SK-N-SH (cell line): ENCODE measurements around the gene PCBP3. TPM values are rescaled to one million over a fixed set of nuclear protein-coding genes. Genes with fewer than 3 reads are reported as not detected.

Source experiments
- CTCF ChIA-PET: fragments of 300-600, 350-600 bp; formaldehyde crosslinking; extraction: SDS; loops from one replicate; lab custom pipeline; 2021; lab: Yijun Ruan, JAX
- POLR2A ChIA-PET: fragments of 350-600 bp; sonication (Branson Sonifier 250); formaldehyde crosslinking; extraction: SDS; loops from one replicate; lab custom pipeline; 2020; ENCODE audit warnings: antibody characterized with exemption, inconsistent platforms; lab: Yijun Ruan, JAX
- DNase-seq: peaks from one replicate; pipeline ENCODE4 v3.0.0; 2012
- H2AFZ ChIP-seq: fragments of 200-600 bp; sonication (generic); 2 replicates; pipeline ENCODE4 v1.8.1; 2016; ENCODE audit warnings: antibody characterized with exemption, mild to moderate bottlenecking, low read depth
- H3F3A ChIP-seq: fragments of 200-600 bp; sonication (generic); replicated peaks from 2 replicates; pipeline ENCODE3; 2016; ENCODE audit warnings: antibody characterized with exemption, mild to moderate bottlenecking; ENCODE audit not compliant: insufficient read depth
- H3K27ac ChIP-seq, 2 experiments: fragments of 200-500 bp in 1 of 2; fragments of 200-600 bp in 1 of 2; sonication (Bioruptor generic) in 1 of 2; sonication (generic), shearing (Covaris generic) in 1 of 2; 2 replicates each; pipeline versions ENCODE4 v1.5.1 to v1.6.1; 2014 to 2016; ENCODE audit warnings: low read depth in 2 of 2, inconsistent platforms in 1 of 2, low read length in 1 of 2, mild to moderate bottlenecking in 1 of 2, mixed read lengths in 1 of 2
- H3K27me3 ChIP-seq: fragments of 200-600 bp; sonication (generic), shearing (Covaris generic); 2 replicates; pipeline ENCODE4 v1.6.1; 2016; ENCODE audit warnings: mixed run types; ENCODE audit not compliant: insufficient read depth
- H3K36me3 ChIP-seq, 2 experiments: fragments of 200-500 bp in 1 of 2; fragments of 200-600 bp in 1 of 2; sonication (Bioruptor generic) in 1 of 2; sonication (generic) in 1 of 2; replicated peaks in 1 of 2; 2 replicates each; pipeline versions ENCODE3 to v1.5.1; 2014 to 2016; ENCODE audit warnings: low read length in 1 of 2, mild to moderate bottlenecking in 1 of 2; ENCODE audit not compliant: insufficient read depth in 2 of 2, control insufficient read depth in 1 of 2
- H3K4me1 ChIP-seq, 2 experiments: fragments of 200-500 bp in 1 of 2; fragments of 200-600 bp in 1 of 2; sonication (Bioruptor generic) in 1 of 2; sonication (generic), shearing (Covaris generic) in 1 of 2; 2 replicates each; pipeline versions ENCODE4 v1.5.1 to v1.6.1; 2014 to 2016; ENCODE audit warnings: low read depth in 1 of 2, low read length in 1 of 2, mixed run types in 1 of 2; ENCODE audit not compliant: insufficient read depth in 2 of 2, control insufficient read depth in 1 of 2
- H3K4me2 ChIP-seq: fragments of 200-600 bp; sonication (generic), shearing (Covaris generic); 2 replicates; pipeline ENCODE4 v1.6.1; 2017; ENCODE audit warnings: mixed run types
- H3K4me3 ChIP-seq, 2 experiments: fragments of 200-500 bp in 1 of 2; fragments of 200-600 bp in 1 of 2; sonication (Bioruptor generic) in 1 of 2; sonication (generic), shearing (Covaris generic) in 1 of 2; 2 replicates each; pipeline versions ENCODE4 v1.5.1 to v1.8.1; 2014 to 2016; ENCODE audit warnings: low read depth in 2 of 2, inconsistent platforms in 1 of 2, low read length in 1 of 2, mild to moderate bottlenecking in 1 of 2, mixed read lengths in 1 of 2, moderate library complexity in 1 of 2
- H3K79me2 ChIP-seq: fragments of 200-600 bp; sonication (generic); 2 replicates; pipeline ENCODE4 v1.8.1; 2017; ENCODE audit warnings: mild to moderate bottlenecking; ENCODE audit not compliant: insufficient read depth
- H3K9ac ChIP-seq: fragments of 200-600 bp; sonication (generic); 2 replicates; pipeline ENCODE4 v1.6.1; 2017; ENCODE audit warnings: mixed run types
- H3K9me2 ChIP-seq: fragments of 200-600 bp; sonication (generic); 2 replicates; pipeline ENCODE4 v1.6.1; 2017; ENCODE audit warnings: mixed run types
- H3K9me3 ChIP-seq: fragments of 200-600 bp; sonication (generic); 2 replicates; pipeline ENCODE4 v1.6.1; 2017; ENCODE audit warnings: mixed run types, mild to moderate bottlenecking, moderate library complexity
- H4K20me1 ChIP-seq: fragments of 200-600 bp; sonication (generic); 2 replicates; pipeline ENCODE4 v1.6.1; 2017; ENCODE audit warnings: mild to moderate bottlenecking, mixed run types; ENCODE audit not compliant: insufficient read depth
- EZH2phosphoT487 ChIP-seq: fragments of 200-600 bp; sonication (generic); IDR thresholded peaks from 2 replicates; pipeline ENCODE4 v1.6.1; 2017; ENCODE audit warnings: low read depth, mixed run types, mild to moderate bottlenecking, antibody characterized with exemption, moderate library complexity, borderline replicate concordance
- FOXJ3 ChIP-seq: sonication (generic); formaldehyde crosslinking; IDR thresholded peaks from 2 replicates; pipeline ENCODE4 v1.5.1; 2020; ENCODE audit warnings: mild to moderate bottlenecking, missing genetic modification reagents
- GABPA ChIP-seq: IDR thresholded peaks from 2 replicates; pipeline ENCODE4 v1.4.0; 2012; ENCODE audit warnings: low read depth, mild to moderate bottlenecking
- GATA2 ChIP-seq: sonication (generic); formaldehyde crosslinking; IDR thresholded peaks from 2 replicates; pipeline ENCODE4 v1.5.0; 2020; ENCODE audit warnings: mild to moderate bottlenecking, missing genetic modification reagents
- JUND ChIP-seq: IDR thresholded peaks from 2 replicates; pipeline ENCODE4 v1.4.0; 2012
- MEF2A ChIP-seq: IDR thresholded peaks from 2 replicates; pipeline ENCODE4 v1.4.0; 2012; ENCODE audit warnings: low read depth, borderline replicate concordance
- NRF1 ChIP-seq: IDR thresholded peaks from 2 replicates; pipeline ENCODE4 v1.6.1; 2012; ENCODE audit warnings: low read depth, mild to moderate bottlenecking, low read length
- RCOR1 ChIP-seq: fragments of 150-350 bp; IDR thresholded peaks from 2 replicates; pipeline ENCODE4 v1.6.1; 2017; ENCODE audit warnings: antibody characterized with exemption, low read length
- REST ChIP-seq: IDR thresholded peaks from 2 replicates; pipeline ENCODE4 v1.6.1; 2012; ENCODE audit warnings: mild to moderate bottlenecking, low read depth, low read length, moderate library complexity
- TAF1 ChIP-seq: IDR thresholded peaks from 2 replicates; pipeline ENCODE4 v1.6.1; 2012; ENCODE audit warnings: low read depth, mild to moderate bottlenecking, low read length, moderate library complexity, borderline replicate concordance
- USF1 ChIP-seq: IDR thresholded peaks from 2 replicates; pipeline ENCODE4 v1.4.0; 2012; ENCODE audit warnings: low read depth, borderline replicate concordance
- USF2 ChIP-seq: fragments of 150-350 bp; IDR thresholded peaks from 2 replicates; pipeline ENCODE4 v1.6.1; 2017; ENCODE audit warnings: antibody characterized with exemption, low read length, low read depth, borderline replicate concordance
- YY1 ChIP-seq: IDR thresholded peaks from 2 replicates; pipeline ENCODE4 v1.4.0; 2012; ENCODE audit warnings: low read depth, mild to moderate bottlenecking
- ZBTB33 ChIP-seq: IDR thresholded peaks from 2 replicates; pipeline ENCODE4 v1.4.0; 2012; ENCODE audit warnings: low read depth, borderline replicate concordance
- WGBS: methylation state at CpG from one replicate; pipeline ENCODE4 v1.1.6; 2017; ENCODE audit warnings: low lambda C conversion rate; 5-methylcytosine and 5-hydroxymethylcytosine counted together
- polyA plus RNA-seq, 3 experiments: library from polyadenylated mRNA; depleted of rRNA; stranded (reverse); fragments of >200 nt; gene quantifications; 2 replicates each; pipeline ENCODE4 v1.2.3, GENCODE V29; 2012

PCBP3 gene
- polyA plus RNA-seq, 1 of the 3 experiments (the other 2 are of a cell fraction): 9.5 TPM

GRCh38 chr21:45838634-45839033 lies 195.1 kb downstream of the PCBP3 start:
- Histone ChIP-seq H3F3A (no peaks in the 10 kb centered on the region), H3K79me2 (no peaks in the 10 kb centered on the region), H3K27ac (no peak overlapping the region), H3K27me3 (no peaks in the 10 kb centered on the region), H3K4me2 (no peak overlapping the region), H2AFZ (no peak overlapping the region), H3K9me2 (no peaks in the 10 kb centered on the region), H3K4me1 (peaks cover 0 to 40% of the 10 kb centered on the region in 2 experiments; a peak in 2 of 4 replicates), H3K36me3 (peaks cover 0 to 6% of the 10 kb centered on the region in 2 experiments), H4K20me1 (no peaks in the 10 kb centered on the region), H3K4me3 (no peak overlapping the region), H3K9me3 (peaks cover 8% of the 10 kb centered on the region; the same call in 1 of the 2 replicates), H3K9ac (no peak overlapping the region)
- no peak for TF ChIP-seq NRF1
- TF ChIP-seq ZBTB33: no peak
- TF ChIP-seq GATA2 (CRISPR knock-in tag): no peak
- no peak for TF ChIP-seq TAF1
- no peak for TF ChIP-seq RCOR1
- no peak for TF ChIP-seq FOXJ3 (CRISPR knock-in tag)
- TF ChIP-seq JUND: no peak
- no peak for TF ChIP-seq GABPA
- TF ChIP-seq REST: no peak
- no peak for TF ChIP-seq YY1
- TF ChIP-seq USF1: no peak
- TF ChIP-seq MEF2A: no peak
- TF ChIP-seq USF2: no peak
- no peak for TF ChIP-seq EZH2phosphoT487
- DNase-seq: no peak
- 97% methylated on average over 1 of the region's 1 CpG for WGBS
- ChIA-PET CTCF (interaction anchor here (1.3 kb wide), 1 partner anchor 9 kb away, joined by 3 read pairs; no protein-coding TSS in a partner anchor), POLR2A (no interaction called here)
